GM18909 (cell line): Measurements from ENCODE around the gene CMTM2.
"Not testable (repeated sequence)": the region's sequence is repeated elsewhere in the genome, so short reads cannot be mapped to it uniquely, and the experiment has no call there.

Experiments used
- ATAC-seq: cut with Tn5 transposase; IDR thresholded peaks from one replicate; pipeline ENCODE4 v1.9.1; 2021; ENCODE audit warnings: mild to moderate bottlenecking; ENCODE audit not compliant: unreplicated experiment, poor library complexity

CMTM2 gene

GRCh38 chr16:66580605-66581209, 1.4 kb downstream of the CMTM2 start:
- ATAC-seq = no peak

DNA sequence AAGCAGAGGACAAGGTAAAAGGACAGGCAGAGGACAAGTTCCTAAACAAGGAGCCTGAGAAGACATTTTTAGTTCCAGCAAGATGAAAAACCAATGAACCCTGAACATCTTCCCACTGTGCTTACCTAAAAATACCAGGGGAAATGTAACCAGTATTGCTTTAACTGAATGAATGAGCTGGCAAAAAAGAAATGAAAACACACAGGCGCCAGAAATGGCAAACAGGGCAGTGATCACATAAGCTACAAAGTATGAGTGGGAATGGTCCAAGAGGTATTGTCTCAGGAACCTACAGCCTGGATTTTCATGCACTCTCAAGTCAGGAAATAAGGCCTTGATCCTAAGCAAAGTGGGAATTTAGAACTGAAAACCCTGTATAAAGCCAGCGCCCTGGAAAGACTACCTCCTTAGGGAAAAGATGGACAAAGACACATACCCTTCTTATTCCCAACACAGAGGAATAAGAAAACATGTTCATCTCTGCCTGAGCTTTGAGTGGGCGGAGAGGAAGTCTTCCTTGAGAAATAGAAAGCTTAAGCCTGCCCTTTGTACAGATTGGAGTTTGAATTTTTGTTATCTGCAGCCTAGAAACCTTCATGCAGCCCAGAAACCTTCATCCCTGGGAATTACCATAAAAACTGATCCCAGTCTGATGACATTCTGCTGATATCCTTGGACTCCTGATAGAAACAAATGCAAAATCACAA, 2.1 kb downstream of the CMTM2 start:
- ATAC-seq = no peak

DNA sequence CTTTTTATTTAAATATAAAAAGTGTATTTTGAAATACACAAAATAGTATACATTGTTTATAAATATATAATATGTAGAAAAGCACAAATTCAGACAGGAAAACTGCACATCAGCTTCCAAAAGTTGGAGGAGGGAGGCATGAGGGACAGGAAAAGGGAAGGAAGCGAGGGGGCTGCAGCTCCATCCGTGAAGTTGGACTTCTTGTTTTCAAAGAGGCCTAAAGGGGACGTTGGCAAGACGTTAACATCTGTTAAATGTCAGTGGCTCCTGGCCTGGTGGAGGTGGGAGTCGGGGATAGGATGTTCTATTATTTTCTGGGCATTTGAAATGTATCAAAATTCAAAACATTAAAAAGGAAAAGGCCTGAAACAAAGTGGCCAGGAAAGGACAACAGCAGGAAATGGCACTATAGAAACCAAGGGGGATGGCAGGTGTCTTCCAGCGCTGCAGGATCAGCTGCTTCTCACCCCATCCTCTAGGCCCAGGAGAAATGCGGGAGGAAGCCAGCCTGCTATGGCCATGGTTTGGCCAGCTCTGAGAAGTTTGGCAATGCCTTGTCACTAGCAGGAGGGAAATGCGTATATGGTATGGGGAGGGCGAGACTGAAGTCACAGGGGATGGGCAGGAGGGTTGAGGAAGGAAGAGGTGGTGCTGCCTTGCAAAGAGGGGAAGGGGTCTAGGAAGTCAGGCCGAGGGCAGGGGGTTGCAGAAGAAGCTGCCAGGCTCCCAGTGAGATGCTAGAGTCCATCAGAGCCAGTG, 6.4 kb downstream of the CMTM2 start:
- ATAC-seq = no peak

DNA sequence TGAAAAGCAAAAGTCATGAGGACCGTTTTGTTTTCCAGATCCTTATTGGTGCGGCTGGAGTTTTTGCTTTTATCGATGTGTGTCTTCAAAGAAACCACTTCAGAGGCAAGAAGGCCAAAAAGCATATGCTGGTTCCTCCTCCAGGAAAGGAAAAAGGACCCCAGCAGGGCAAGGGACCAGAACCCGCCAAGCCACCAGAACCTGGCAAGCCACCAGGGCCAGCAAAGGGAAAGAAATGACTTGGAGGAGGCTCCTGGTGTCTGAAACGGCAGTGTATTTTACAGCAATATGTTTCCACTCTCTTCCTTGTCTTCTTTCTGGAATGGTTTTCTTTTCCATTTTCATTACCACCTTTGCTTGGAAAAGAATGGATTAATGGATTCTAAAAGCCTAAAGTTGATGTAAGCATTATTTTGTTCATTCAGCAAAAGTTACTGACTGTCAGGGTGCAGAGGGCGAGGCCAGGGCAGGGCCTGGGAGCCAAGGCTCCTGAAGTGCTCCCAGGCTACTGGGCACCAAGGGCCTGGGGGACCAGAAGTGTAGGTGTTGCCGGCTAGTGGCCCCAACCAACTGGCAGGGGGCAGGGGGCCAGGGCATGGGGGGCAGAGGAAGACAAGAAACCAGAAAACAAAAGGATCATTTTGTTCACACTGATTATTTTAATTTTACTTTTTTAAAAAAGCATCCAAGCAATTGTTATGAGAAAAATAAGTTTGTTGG, 8.8 kb downstream of the CMTM2 start:
- no peak for ATAC-seq

DNA sequence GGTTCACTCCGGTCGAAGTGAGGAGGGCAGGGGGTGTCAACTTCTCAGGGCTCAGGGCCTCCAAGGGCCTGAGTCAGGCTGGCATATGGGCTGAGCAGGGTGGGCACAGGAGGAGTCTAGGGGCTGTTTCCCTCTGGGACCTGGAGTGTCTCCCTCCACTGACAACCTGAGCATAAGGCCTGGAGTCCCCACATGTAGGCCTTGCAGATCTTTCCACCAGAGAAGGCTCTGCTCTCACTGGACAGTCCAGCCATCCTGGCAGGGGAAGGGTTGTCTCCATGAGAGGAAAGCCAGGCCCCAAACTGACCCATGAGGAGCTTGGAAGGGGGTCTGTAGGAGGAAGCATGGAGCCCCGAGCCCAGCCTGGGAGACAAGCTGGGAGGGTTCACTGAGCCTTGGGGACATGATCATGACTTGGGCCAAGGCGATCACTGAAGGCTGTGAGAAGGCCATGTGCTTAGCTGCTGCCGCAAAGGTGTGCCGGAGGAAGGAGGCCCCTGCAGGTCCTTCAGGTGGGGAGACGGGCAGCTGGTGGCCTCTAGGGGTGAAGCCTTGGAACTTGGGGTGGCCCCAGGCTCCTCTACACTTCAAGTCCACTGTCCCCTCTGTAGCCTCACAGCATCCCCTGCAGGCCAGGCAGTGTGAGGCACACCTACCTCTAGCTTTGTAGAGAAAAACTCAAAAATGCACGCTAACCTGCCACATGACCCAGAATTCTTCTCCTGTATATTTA, 9.9 kb downstream of the CMTM2 start:
- ATAC-seq = peak; percentile 83

DNA sequence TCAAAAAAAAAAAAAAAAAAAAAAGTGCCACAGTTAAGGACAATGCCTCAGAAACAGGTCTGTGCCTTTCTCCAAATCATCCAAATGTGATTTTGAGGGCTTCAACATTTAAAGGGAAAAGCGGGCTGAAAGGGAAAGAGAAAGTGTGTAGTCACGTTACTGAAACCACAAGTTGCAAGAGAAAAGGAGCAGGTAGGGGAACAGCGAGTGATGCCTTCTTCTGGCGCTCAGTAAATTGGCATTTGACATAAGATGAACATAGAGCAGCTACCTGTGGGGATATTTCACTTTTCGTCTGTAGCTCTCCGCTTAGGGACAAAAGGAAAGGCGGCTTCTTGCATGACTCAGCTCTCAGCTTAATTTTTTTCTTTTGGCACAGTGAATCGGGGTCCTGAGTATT, 11.1 kb downstream of the CMTM2 start:
- ATAC-seq = no peak

- no peak for ATAC-seq
These were observed 11.8 kb downstream of the CMTM2 start for GRCh38 chr16:66591018-66591417.

DNA sequence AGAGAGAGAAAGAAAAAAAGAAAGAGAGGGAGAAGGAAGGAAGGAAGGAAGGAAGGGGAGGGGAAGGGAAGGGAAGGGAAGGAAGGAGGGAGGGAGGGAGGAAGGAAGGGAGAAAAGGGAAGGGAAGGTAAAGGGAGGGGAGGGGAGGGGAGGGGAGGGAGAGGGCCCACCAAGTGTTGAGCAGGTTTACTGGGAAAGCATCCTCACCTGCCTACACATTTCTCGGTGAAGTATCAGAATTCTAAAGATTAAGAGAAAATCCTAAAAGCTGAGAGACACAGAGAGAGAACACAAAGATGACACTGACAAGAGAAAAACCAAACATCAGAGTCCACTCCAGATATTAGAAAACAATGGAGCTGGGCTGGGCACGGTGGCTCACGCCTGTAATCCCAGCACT, 13.0 kb downstream of the CMTM2 start:
- no peak for ATAC-seq

DNA sequence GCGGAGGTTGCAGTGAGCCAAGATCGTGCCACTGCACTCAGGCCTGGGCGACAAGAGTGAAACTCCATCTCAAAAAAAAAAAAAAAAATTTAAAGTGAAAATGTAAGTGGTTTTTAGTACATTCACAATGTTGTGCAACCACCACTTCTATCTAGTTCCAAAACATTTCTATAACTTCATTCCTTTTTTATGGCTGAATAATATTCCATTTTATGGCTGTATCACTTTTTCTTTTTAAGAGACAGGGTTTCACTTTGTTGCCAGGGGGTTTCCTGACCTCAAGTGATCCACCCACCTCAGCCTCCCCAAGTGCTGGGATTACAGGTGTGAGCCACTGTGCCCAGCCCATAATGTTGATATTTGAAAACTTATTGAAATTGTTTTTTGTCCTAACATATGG, 13.6 kb downstream of the CMTM2 start:
- ATAC-seq = no peak

- no peak for ATAC-seq
These were observed 15.5 kb downstream of the CMTM2 start for GRCh38 chr16:66594739-66595138.

DNA sequence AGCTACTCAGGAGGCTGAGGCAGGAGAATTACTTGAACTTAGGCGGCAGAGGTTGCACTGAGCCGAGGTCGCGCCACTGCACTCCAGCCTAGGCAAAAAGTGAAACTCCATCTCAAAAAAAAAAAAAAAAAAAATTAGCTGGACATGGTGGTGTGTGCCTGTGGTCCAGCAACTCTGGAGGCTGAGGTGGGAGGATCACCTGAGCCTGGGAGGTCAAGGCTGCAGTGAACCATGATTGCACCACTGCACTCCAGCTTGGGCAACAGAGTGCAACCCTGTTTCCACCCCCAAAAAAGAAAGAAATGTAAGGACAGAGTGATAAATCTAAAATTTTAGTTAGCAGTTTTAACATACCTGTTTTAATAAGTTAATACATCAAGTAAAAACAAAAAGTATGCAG, 17.3 kb downstream of the CMTM2 start:
- not testable (repeated sequence) for ATAC-seq

- ATAC-seq = no peak
These were observed 18.0 kb downstream of the CMTM2 start for GRCh38 chr16:66596986-66597848.

GRCh38 chr16:66598111-66598510, 18.8 kb downstream of the CMTM2 start:
- ATAC-seq = no peak

GRCh38 chr16:66599726-66600125, 20.5 kb downstream of the CMTM2 start:
- ATAC-seq = no peak

DNA sequence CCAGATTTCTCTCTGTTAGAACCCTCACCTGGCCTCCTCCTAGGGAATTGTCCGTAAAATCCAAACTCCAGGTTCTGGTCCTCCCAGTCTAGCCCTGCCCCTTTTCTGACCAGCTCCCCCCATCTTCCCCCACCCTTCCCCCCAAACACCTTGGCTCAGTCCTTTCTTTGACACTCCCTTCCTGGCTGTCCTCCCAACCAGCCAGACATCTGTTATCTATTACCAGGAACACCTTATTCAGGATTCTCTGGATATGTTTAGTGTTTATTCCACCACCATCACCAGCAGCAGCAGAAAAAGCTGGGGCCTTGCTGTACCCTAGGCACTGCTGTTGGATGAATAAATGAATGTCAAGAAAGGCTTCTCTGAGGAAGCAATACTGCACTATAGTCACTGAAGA, 21.2 kb downstream of the CMTM2 start:
- ATAC-seq = no peak

DNA sequence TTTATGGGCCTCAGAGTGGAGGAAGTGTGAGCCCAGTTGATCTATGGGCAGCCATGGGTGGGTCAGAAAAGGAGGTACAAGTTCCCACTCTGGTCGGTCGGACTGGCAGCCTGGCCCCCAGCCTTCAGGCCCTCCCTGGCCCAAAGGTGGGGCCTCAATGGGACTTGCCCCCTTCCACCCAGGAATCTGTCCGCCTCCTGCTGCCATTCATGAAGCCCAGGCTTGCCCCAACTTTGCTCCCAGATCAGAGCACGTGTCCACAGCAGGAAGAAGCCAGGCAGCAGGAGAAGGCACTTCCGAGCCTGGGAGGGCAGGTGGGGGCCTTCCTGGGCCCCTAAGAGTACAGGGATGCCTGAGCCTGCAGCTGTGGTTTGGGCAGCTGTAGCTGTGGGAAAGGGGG, 22.2 kb downstream of the CMTM2 start:
- no peak for ATAC-seq

- peak; percentile 33 for ATAC-seq
These were observed 24.5 kb downstream of the CMTM2 start for GRCh38 chr16:66603537-66604375.

DNA sequence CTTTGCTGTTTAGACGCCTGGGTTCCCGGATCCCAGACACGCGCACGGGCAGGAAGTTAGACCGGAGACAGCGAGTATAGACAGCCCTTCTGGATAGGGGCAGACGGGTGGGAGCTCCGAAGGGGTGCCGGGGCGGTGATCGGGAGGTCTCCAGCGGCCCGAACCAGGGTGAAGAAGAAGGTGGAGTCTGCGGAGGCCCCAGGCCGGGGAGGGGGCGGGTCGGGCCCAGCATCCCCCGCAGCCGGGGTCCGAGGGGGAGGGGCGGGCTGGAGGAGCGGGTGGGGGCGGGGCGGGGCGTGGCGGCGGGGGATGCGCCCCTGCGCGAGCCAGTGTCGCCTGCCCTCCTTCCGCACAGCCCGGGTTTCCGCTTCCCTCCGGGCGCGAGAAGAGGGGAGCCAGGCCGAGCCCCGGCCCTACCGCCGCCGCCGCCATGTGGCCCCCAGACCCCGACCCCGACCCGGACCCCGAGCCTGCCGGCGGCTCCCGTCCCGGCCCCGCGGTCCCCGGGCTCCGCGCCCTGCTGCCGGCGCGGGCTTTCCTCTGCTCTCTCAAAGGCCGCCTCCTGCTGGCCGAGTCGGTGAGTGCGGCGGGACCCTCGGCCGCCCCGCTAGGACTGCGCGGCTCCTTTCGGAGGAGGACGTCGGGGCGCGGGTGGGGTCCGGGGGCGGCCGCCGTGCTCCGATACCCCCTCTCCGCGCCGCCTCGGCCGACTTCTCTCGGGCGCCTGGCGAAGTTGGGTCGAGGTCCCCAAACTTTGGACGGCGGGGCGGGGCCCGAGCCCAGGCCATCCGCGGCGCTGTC, 25.3 kb downstream of the CMTM2 start, which contains the start of gene CMTM3:
TSS of gene CMTM3 (plus strand) at position 329 of the 801 bp plus-strand sequence. CDS start at position 431, 102 bp downstream.
- ATAC-seq = peak; percentile 51
